H9 (cell line): ENCODE data around the gene ITPR3. TPM values are rescaled to one million over a fixed set of nuclear protein-coding genes. Genes with fewer than 3 reads are reported as not detected.

Experiments
- DNase-seq: peaks from one replicate; pipeline ENCODE4 v3.0.0-alpha.2; 2017
- H2AFZ ChIP-seq: one replicate; pipeline ENCODE4 v1.6.1; 2013; ENCODE audit warnings: mild to moderate bottlenecking, low read length, control low read depth, moderate library complexity
- H2AK5ac ChIP-seq: 2 replicates; pipeline ENCODE4 v1.6.1; 2013; ENCODE audit warnings: low read length, control low read depth, mixed read lengths; ENCODE audit not compliant: insufficient read length
- H2BK120ac ChIP-seq: one replicate; pipeline ENCODE4 v1.6.1; 2013; ENCODE audit warnings: low read depth, mild to moderate bottlenecking, low read length, control low read depth, inconsistent platforms; ENCODE audit not compliant: poor library complexity, severe bottlenecking
- H2BK12ac ChIP-seq: 2 replicates; pipeline ENCODE4 v1.6.1; 2013; ENCODE audit warnings: low read length, control low read depth, mixed read lengths, low read depth; ENCODE audit not compliant: insufficient read length
- H2BK15ac ChIP-seq: 2 replicates; pipeline ENCODE4 v1.6.1; 2013; ENCODE audit warnings: low read depth, low read length, control low read depth
- H2BK20ac ChIP-seq: one replicate; pipeline ENCODE4 v1.6.1; 2013; ENCODE audit warnings: low read depth, mild to moderate bottlenecking, low read length, control low read depth, inconsistent platforms; ENCODE audit not compliant: poor library complexity, severe bottlenecking
- H2BK5ac ChIP-seq: 2 replicates; pipeline ENCODE4 v1.6.1; 2013; ENCODE audit warnings: low read length, control low read depth, mixed read lengths; ENCODE audit not compliant: insufficient read length
- H3K14ac ChIP-seq: 2 replicates; pipeline ENCODE4 v1.6.1; 2013; ENCODE audit warnings: low read length, control low read depth; ENCODE audit not compliant: insufficient read depth
- H3K18ac ChIP-seq: 2 replicates; pipeline ENCODE4 v1.6.1; 2013; ENCODE audit warnings: low read depth, mild to moderate bottlenecking, mixed read lengths, low read length, control low read depth; ENCODE audit not compliant: insufficient read length
- H3K23ac ChIP-seq: 2 replicates; pipeline ENCODE4 v1.6.1; 2013; ENCODE audit warnings: low read length, control low read depth, mixed read lengths, low read depth; ENCODE audit not compliant: insufficient read length
- H3K23me2 ChIP-seq: 2 replicates; pipeline ENCODE4 v1.6.1; 2013; ENCODE audit warnings: low read depth, mild to moderate bottlenecking, mixed read lengths, low read length, control low read depth; ENCODE audit not compliant: insufficient read length, poor library complexity, severe bottlenecking
- H3K27ac ChIP-seq: 2 replicates; pipeline ENCODE4 v1.5.1; 2013; ENCODE audit warnings: low read length, control low read depth, mixed read lengths, low read depth; ENCODE audit not compliant: insufficient read length
- H3K27me3 ChIP-seq: 2 replicates; pipeline ENCODE4 v1.6.1; 2013; ENCODE audit warnings: low read length, control low read depth, inconsistent platforms; ENCODE audit not compliant: insufficient read depth
- H3K4ac ChIP-seq: 2 replicates; pipeline ENCODE4 v1.6.1; 2013; ENCODE audit warnings: low read depth, mild to moderate bottlenecking, control low read depth, inconsistent platforms, low read length, moderate library complexity
- H3K4me1 ChIP-seq: 2 replicates; pipeline ENCODE4 v1.6.1; 2013; ENCODE audit warnings: low read length, control low read depth, inconsistent platforms; ENCODE audit not compliant: insufficient read depth
- H3K4me2 ChIP-seq: 2 replicates; pipeline ENCODE4 v1.6.1; 2013; ENCODE audit warnings: low read length, control low read depth, mixed read lengths; ENCODE audit not compliant: insufficient read length, insufficient read depth
- H3K56ac ChIP-seq: 2 replicates; pipeline ENCODE4 v1.6.1; 2013; ENCODE audit warnings: low read depth, mild to moderate bottlenecking, mixed read lengths, low read length, control low read depth; ENCODE audit not compliant: insufficient read length
- H3K79me1 ChIP-seq: 2 replicates; pipeline ENCODE4 v1.6.1; 2013; ENCODE audit warnings: low read depth, mild to moderate bottlenecking, moderate library complexity, low read length, control low read depth, inconsistent platforms; ENCODE audit not compliant: insufficient read depth, poor library complexity, severe bottlenecking
- H3K79me2 ChIP-seq: 2 replicates; pipeline ENCODE4 v1.6.1; 2013; ENCODE audit warnings: low read length, control low read depth, inconsistent platforms; ENCODE audit not compliant: insufficient read depth
- H3K9ac ChIP-seq: 2 replicates; pipeline ENCODE4 v1.6.1; 2013; ENCODE audit warnings: low read length, control low read depth, mixed read lengths; ENCODE audit not compliant: insufficient read length; ENCODE audit errors: extremely low read depth
- H3K9me3 ChIP-seq: one replicate; pipeline ENCODE4 v1.6.1; 2013; ENCODE audit warnings: low read depth, low read length, inconsistent platforms; ENCODE audit not compliant: control insufficient read depth
- H3T11ph ChIP-seq: one replicate; pipeline ENCODE4 v1.6.1; 2013; ENCODE audit warnings: mild to moderate bottlenecking, low read length, control low read depth, inconsistent platforms
- H4K20me1 ChIP-seq: one replicate; pipeline ENCODE4 v1.6.1; 2013; ENCODE audit not compliant: control insufficient read depth, insufficient read length, insufficient read depth
- H4K5ac ChIP-seq: 2 replicates; pipeline ENCODE4 v1.6.1; 2013; ENCODE audit warnings: low read depth, mild to moderate bottlenecking, mixed read lengths, low read length, control low read depth; ENCODE audit not compliant: insufficient read length
- H4K8ac ChIP-seq: replicated peaks from 2 replicates; pipeline ENCODE4 v1.6.1; 2013; ENCODE audit warnings: low read length, control low read depth, mixed read lengths, low read depth; ENCODE audit not compliant: insufficient read length
- H4K91ac ChIP-seq: 2 replicates; pipeline ENCODE4 v1.6.1; 2013; ENCODE audit warnings: low read depth, mild to moderate bottlenecking, moderate library complexity, mixed read lengths, low read length, control low read depth; ENCODE audit not compliant: insufficient read length
- H3K27ac Mint-ChIP-seq, 3 experiments: 2 replicates in 2 of 3; 3 replicates in 1 of 3; pipeline ENCODE4 v1.8.0; 2020 to 2021; ENCODE audit warnings: mixed read lengths in 3 of 3, mild to moderate bottlenecking in 1 of 3, moderate library complexity in 1 of 3
- H3K27me3 Mint-ChIP-seq: 2 replicates; pipeline ENCODE4 v1.8.0; 2021; ENCODE audit warnings: low read depth, mild to moderate bottlenecking, moderate library complexity, mixed read lengths
- H3K36me3 Mint-ChIP-seq, 3 experiments: 2 replicates in 2 of 3; 3 replicates in 1 of 3; pipeline ENCODE4 v1.8.0; 2020 to 2021; ENCODE audit warnings: low read depth in 3 of 3, mixed read lengths in 3 of 3; ENCODE audit not compliant: insufficient read depth in 1 of 3
- H3K4me1 Mint-ChIP-seq, 2 experiments: 2 replicates each; pipeline ENCODE4 v1.8.0; 2020; ENCODE audit warnings: mixed read lengths in 2 of 2
- H3K4me3 Mint-ChIP-seq, 2 experiments: 2 replicates in 1 of 2; 3 replicates in 1 of 2; pipeline ENCODE4 v1.8.0; 2020 to 2021; ENCODE audit warnings: mild to moderate bottlenecking in 2 of 2, mixed read lengths in 2 of 2, moderate library complexity in 1 of 2
- H3K9me3 Mint-ChIP-seq, 2 experiments: 2 replicates in 1 of 2; 3 replicates in 1 of 2; pipeline ENCODE4 v1.8.0; 2020; ENCODE audit warnings: mild to moderate bottlenecking in 2 of 2, mixed read lengths in 2 of 2, moderate library complexity in 1 of 2
- CTCF ChIP-seq: fragments of 200-600 bp; sonication (generic); conservative IDR thresholded peaks from 3 replicates; pipeline ENCODE4 v1.8.0; 2021; ENCODE audit warnings: antibody characterized with exemption, mild to moderate bottlenecking
- WGBS: extraction: QIAGEN DNeasy Blood & Tissue Kit; methylation state at CpG from one replicate; pipeline ENCODE4 v1.1.7; 2013; ENCODE audit warnings: missing lambda C conversion rate, low lambda C conversion rate, mixed read lengths; ENCODE audit not compliant: insufficient read length; ENCODE audit errors: extremely low coverage; 5-methylcytosine and 5-hydroxymethylcytosine counted together
- total RNA-seq: library from RNA; stranded (reverse); gene quantifications from 2 replicates; pipeline ENCODE4 v1.2.1, GENCODE V29; 2021

ITPR3 gene
- total RNA-seq, 1 experiment from 2014 or later = 40.3 TPM

GRCh38 chr6:33730611-33731010 is 109.5 kb downstream of the ITPR3 start:
- Histone ChIP-seq H3T11ph (no peak overlapping the region), H4K20me1 (no peaks in the 10 kb centered on the region), H4K8ac (no peak overlapping the region), H2BK12ac (no peak overlapping the region), H2BK15ac (no peak overlapping the region), H2BK5ac (no peak overlapping the region), H3K79me2 (no peaks in the 10 kb centered on the region), H3K23me2 (no peaks in the 10 kb centered on the region), H3K18ac (no peak overlapping the region), H3K56ac (no peak overlapping the region), H2AFZ (no peak overlapping the region), H3K9ac (no peak overlapping the region), H2BK120ac (no peak overlapping the region), H3K79me1 (no peaks in the 10 kb centered on the region), H3K4ac (no peak overlapping the region), H4K91ac (no peak overlapping the region), H3K4me2 (no peak overlapping the region), H3K27ac (no peak overlapping the region), H3K4me1 (no peaks in the 10 kb centered on the region), H2BK20ac (no peak overlapping the region), H3K27me3 (no peaks in the 10 kb centered on the region), H2AK5ac (no peak overlapping the region), H4K5ac (no peak overlapping the region), H3K23ac (no peak overlapping the region), H3K14ac (no peak overlapping the region), H3K9me3 (no peaks in the 10 kb centered on the region)
- H3K27me3 Mint-ChIP-seq = peaks cover 17% of the 10 kb centered on the region
- H3K27ac Mint-ChIP-seq = 0 out of 7 replicates have a peak overlapping the region, but pooled peaks of 2 of the 3 experiments have one; percentile 21 to 60
- H3K4me1 Mint-ChIP-seq = peaks cover 34 to 36% of the 10 kb centered on the region in 2 experiments
- H3K36me3 Mint-ChIP-seq = no peaks in the 10 kb centered on the region
- TF ChIP-seq CTCF = no peak
- no peak overlapping the region for H3K4me3 Mint-ChIP-seq
- no CpG with 5 or more reads among the region's 10 CpGs for WGBS
- DNase-seq = no peak
- H3K9me3 Mint-ChIP-seq = no peaks in the 10 kb centered on the region
